ENCODE results near the gene ZNF407.
A peak's percentile ranks its signal among the peaks of the same experiment; 100 is the strongest.

Gene ZNF407

GRCh38 chr18:74631623-74632350 is 34.1 kb downstream of the ZNF407 start:
- TF ChIP-seq, protein P1, sequence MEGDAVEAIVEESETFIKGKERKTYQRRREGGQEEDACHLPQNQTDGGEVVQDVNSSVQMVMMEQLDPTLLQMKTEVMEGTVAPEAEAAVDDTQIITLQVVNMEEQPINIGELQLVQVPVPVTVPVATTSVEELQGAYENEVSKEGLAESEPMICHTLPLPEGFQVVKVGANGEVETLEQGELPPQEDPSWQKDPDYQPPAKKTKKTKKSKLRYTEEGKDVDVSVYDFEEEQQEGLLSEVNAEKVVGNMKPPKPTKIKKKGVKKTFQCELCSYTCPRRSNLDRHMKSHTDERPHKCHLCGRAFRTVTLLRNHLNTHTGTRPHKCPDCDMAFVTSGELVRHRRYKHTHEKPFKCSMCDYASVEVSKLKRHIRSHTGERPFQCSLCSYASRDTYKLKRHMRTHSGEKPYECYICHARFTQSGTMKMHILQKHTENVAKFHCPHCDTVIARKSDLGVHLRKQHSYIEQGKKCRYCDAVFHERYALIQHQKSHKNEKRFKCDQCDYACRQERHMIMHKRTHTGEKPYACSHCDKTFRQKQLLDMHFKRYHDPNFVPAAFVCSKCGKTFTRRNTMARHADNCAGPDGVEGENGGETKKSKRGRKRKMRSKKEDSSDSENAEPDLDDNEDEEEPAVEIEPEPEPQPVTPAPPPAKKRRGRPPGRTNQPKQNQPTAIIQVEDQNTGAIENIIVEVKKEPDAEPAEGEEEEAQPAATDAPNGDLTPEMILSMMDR (IDR thresholded peaks at IDR 0.05; ENCODE audit: low read depth, low read length), result no peak
- peak; percentile 71 to 76 for DNase-seq (ENCODE audit: low read depth in 2 of 2)
- H3K4me3 ChIP-seq (replicated peaks in 1 of 2; ENCODE audit: low read depth in 2 of 2, low read length in 2 of 2), result peak overlapping the region in 1 of 2 donors; percentile 11

DNA sequence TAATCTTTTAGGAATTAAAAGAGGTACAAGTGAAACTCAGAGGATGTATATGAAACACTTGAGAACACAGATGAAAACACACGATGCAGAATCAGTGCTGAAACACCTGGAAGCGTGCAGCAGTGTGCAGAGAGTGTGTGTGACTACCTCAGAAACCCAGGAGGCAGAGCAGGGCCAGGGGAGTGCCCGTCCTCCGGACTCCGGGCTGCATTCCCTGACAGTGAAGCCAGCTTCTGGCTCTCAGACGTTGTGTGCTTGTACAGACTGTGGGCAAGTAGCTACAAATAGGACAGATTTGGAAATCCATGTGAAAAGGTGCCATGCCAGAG is 34.6 kb downstream of the ZNF407 start:
- no peak overlapping the region for H3K4me3 ChIP-seq (replicated peaks in 1 of 2; ENCODE audit: low read depth in 2 of 2, low read length in 2 of 2)
- TF ChIP-seq, protein P1 (IDR thresholded peaks at IDR 0.05; ENCODE audit: low read depth, low read length), result no peak
- DNase-seq (ENCODE audit: low read depth in 2 of 2), result no peak

- no peak for DNase-seq (ENCODE audit: low read depth in 2 of 2)
These were observed 35.2 kb downstream of the ZNF407 start for GRCh38 chr18:74632856-74633255.

DNA sequence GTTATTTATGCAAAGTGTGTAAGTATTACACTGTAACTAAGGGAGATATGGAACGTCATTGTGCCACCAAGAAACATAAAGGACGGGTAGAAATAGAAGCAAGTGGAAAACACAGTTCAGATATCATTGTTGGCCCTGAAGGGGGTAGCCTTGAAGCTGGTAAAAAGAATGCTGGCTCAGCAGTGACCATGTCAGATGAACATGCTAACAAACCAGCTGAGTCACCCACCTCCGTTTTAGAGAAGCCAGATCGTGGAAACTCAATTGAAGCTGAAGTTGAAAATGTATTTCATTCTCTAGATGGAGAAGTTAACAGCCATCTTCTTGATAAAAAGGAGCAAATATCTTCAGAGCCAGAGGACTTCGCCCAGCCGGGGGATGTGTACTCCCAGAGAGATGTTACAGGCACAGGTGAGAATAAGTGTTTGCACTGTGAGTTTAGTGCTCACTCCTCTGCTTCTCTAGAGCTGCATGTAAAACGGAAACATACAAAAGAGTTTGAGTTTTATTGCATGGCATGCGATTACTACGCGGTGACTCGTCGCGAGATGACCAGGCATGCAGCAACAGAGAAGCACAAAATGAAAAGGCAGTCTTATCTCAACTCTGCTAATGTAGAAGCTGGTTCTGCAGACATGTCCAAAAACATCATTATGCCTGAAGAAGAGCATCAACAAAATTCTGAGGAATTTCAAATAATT is 36.1 kb downstream of the ZNF407 start:
- TF ChIP-seq, protein P1 (IDR thresholded peaks at IDR 0.05; ENCODE audit: low read depth, low read length), result no peak
- no peak overlapping the region for H3K4me3 ChIP-seq (replicated peaks in 1 of 2; ENCODE audit: low read depth in 2 of 2, low read length in 2 of 2)
- DNase-seq (ENCODE audit: low read depth in 2 of 2), result no peak

More at GRCh38 chr18:74632856-74633255, 35.2 kb downstream of the ZNF407 start:
- no peak overlapping the region for H3K4me3 ChIP-seq (replicated peaks in 1 of 2; ENCODE audit: low read depth in 2 of 2, low read length in 2 of 2)
- TF ChIP-seq, protein P1 (IDR thresholded peaks at IDR 0.05; ENCODE audit: low read depth, low read length), result no peak

DNA sequence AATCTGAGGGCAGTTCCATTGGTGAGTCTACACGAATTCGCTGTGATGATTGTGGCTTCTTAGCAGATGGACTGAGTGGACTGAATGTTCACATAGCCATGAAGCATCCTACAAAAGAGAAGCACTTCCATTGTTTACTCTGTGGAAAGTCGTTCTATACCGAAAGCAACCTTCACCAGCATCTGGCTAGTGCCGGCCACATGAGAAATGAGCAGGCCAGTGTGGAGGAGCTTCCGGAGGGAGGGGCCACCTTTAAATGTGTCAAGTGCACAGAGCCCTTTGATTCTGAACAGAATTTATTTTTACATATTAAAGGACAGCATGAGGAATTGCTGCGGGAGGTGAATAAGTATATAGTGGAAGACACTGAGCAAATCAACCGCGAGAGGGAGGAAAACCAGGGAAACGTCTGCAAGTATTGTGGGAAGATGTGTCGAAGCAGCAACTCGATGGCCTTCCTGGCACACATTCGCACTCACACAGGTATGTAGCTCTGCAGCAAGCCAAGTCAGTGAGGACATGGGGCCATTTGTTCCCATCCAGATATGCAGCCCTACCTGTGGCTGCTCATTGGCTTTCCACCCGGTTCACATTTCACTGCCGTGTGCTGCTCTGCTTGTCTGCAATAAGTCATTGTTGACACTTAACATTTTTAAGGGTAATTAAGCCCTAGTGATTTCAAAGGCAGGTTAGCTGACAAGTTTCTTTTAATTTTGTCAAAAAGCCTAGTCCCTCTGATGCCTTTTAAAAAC is 37.7 kb downstream of the ZNF407 start:
- H3K4me3 ChIP-seq (replicated peaks in 1 of 2; ENCODE audit: low read depth in 2 of 2, low read length in 2 of 2), result no peak overlapping the region
- no peak for DNase-seq (ENCODE audit: low read depth in 2 of 2)
- TF ChIP-seq, protein P1 (IDR thresholded peaks at IDR 0.05; ENCODE audit: low read depth, low read length), result no peak

DNA sequence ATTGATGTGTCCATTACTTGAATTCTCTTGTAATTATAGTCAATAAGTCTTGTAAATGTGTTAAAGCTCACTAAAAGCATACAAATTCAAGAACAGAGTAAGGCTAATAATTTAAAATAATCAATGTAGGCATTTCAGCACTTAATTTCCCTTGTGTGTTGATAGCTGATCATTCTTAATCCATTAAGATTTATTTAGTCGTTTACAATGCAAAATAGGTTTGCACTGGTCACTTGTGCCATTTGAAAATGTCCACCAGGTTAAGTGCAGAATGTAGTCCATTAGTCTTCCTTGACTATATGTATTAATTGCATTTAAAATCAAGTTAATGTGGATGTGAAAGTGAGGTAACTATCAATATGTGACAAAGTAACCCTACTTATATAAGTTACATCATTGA is 39.4 kb downstream of the ZNF407 start:
- TF ChIP-seq, protein P1 (IDR thresholded peaks at IDR 0.05; ENCODE audit: low read depth, low read length), result no peak
- no peak overlapping the region for H3K4me3 ChIP-seq (replicated peaks in 1 of 2; ENCODE audit: low read depth in 2 of 2, low read length in 2 of 2)
- no peak for DNase-seq (ENCODE audit: low read depth in 2 of 2)
